ENCODE data around the gene GDF9. TPM values are rescaled to one million over a fixed set of nuclear protein-coding genes. Genes with fewer than 3 reads are reported as not detected.
"Not testable (repeated sequence)": the region's sequence is repeated elsewhere in the genome, so short reads cannot be mapped to it uniquely, and the experiment has no call there.

GDF9 gene
- total RNA-seq, 2 experiments from 2014 or later, result 0.77 to 0.80 TPM

GRCh38 chr5:132867046-132867451 lies 780 bp upstream of the GDF9 start:
- ATAC-seq (ENCODE audit: low read depth) (no peak), DNase-seq (no peak)
- Mint-ChIP-seq H3K27me3 (peaks cover 3% of the 10 kb centered on the region), H3K36me3 (peaks cover 12% of the 10 kb centered on the region), H3K9me3 (no peaks in the 10 kb centered on the region), H3K4me1 (peaks cover 21% of the 10 kb centered on the region), H3K27ac (peak overlapping the region; percentile 100), H3K4me3 (peak overlapping the region; percentile 100)
- POLR2A ChIA-PET, result interaction anchor here (0.6 to 1.7 kb wide), 8 partner anchors 10 to 310 kb away, joined by 3 to 7 read pairs (median 4); partner anchors contain the start of genes HSPA4 and RAD50

GRCh38 chr5:132865668-132866341 lies 464 bp downstream of the GDF9 start:
- peak; percentile 40 for ATAC-seq (ENCODE audit: low read depth)
- H3K4me1 Mint-ChIP-seq, result peaks cover 21% of the 10 kb centered on the region
- H3K4me3 Mint-ChIP-seq, result peak overlapping the region; percentile 100
- peaks cover 6% of the 10 kb centered on the region for H3K27me3 Mint-ChIP-seq
- DNase-seq, result no peak
- H3K9me3 Mint-ChIP-seq, result no peaks in the 10 kb centered on the region
- peak overlapping the region; percentile 100 for H3K27ac Mint-ChIP-seq
- H3K36me3 Mint-ChIP-seq, result peaks cover 12% of the 10 kb centered on the region
- POLR2A ChIA-PET, result interaction anchor here (0.7 to 1.7 kb wide), 11 partner anchors 11 to 408 kb away, joined by 3 to 7 read pairs (median 4); partner anchors contain the start of genes HSPA4 and RAD50

GRCh38 chr5:132860742-132861141 lies 5.5 kb downstream of the GDF9 start:
- Mint-ChIP-seq H3K27ac (no peak overlapping the region), H3K4me1 (peaks cover 5% of the 10 kb centered on the region), H3K36me3 (no peaks in the 10 kb centered on the region), H3K9me3 (no peaks in the 10 kb centered on the region), H3K27me3 (peaks cover 10% of the 10 kb centered on the region), H3K4me3 (no peak overlapping the region)
- DNase-seq (no peak), ATAC-seq (ENCODE audit: low read depth) (no peak)
- POLR2A ChIA-PET, result no interaction called here

- Mint-ChIP-seq H3K9me3 (no peaks in the 10 kb centered on the region), H3K27ac (no peak overlapping the region), H3K4me1 (no peaks in the 10 kb centered on the region), H3K36me3 (no peaks in the 10 kb centered on the region), H3K4me3 (no peak overlapping the region), H3K27me3 (peaks cover 16% of the 10 kb centered on the region)
- no peak for ATAC-seq (ENCODE audit: low read depth)
- POLR2A ChIA-PET, result no interaction called here
- DNase-seq, result no peak
These were observed 6.3 kb downstream of the GDF9 start for GRCh38 chr5:132859889-132860437.

GRCh38 chr5:132856011-132856410 lies 10.3 kb downstream of the GDF9 start:
- Mint-ChIP-seq H3K4me1 (peaks cover 5% of the 10 kb centered on the region), H3K4me3 (no peak overlapping the region), H3K9me3 (no peaks in the 10 kb centered on the region), H3K27me3 (peaks cover 11% of the 10 kb centered on the region), H3K27ac (no peak overlapping the region), H3K36me3 (no peaks in the 10 kb centered on the region)
- POLR2A ChIA-PET, result interaction anchor here (0.6 kb wide), 1 partner anchor 19 kb away, joined by 3 read pairs; no protein-coding TSS in a partner anchor
- no peak for DNase-seq
- ATAC-seq (ENCODE audit: low read depth), result no peak

DNA sequence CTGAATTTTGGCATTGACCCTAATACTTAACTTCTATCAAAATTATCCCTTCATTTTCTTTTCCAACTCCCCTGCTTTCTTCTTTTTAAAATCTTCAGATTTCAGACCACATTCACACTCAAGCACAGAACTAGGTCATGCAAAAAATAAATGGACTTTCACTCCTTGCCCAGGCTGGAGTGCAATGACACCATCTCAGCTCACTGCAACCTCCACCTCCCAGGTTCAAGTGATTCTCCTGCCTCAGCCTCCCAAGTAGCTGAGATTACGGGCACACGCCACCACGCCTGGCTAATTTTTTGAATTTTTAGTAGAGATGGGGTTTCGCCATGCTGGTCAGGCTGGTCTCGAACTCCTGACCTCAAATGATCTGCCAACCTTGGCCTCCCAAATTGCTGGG lies 11.3 kb downstream of the GDF9 start:
- H3K27me3 Mint-ChIP-seq, result peaks cover 14% of the 10 kb centered on the region
- H3K36me3 Mint-ChIP-seq; ATAC-seq (ENCODE audit: low read depth); DNase-seq; H3K9me3 Mint-ChIP-seq; H3K27ac Mint-ChIP-seq; POLR2A ChIA-PET; H3K4me1 Mint-ChIP-seq; H3K4me3 Mint-ChIP-seq: not testable (repeated sequence)

DNA sequence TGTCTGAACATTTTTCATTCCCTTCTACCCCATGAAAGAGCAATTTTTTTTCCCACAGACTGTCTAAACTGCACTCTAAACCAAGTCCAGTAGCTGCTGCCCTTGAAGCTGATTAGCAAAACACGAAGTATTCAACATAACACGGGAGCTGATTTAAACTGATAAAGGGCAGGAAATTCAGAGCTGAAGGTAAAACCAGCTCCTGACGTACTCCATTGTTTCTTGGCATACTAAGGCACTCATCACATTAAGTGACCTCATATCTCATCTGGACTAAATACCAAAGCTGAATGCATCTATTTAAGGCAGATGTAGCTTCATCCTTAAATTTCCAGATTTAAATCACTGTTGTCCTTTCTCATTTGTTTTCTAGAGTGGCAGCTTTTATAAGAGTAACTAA lies 12.0 kb downstream of the GDF9 start:
- POLR2A ChIA-PET, result interaction anchor here (1.0 kb wide), 1 partner anchor 12 kb away, joined by 3 read pairs; the partner anchor contains the start of gene GDF9
- Mint-ChIP-seq H3K4me1 (peaks cover 5% of the 10 kb centered on the region), H3K27me3 (peaks cover 14% of the 10 kb centered on the region), H3K27ac (no peak overlapping the region), H3K9me3 (no peaks in the 10 kb centered on the region), H3K36me3 (no peaks in the 10 kb centered on the region), H3K4me3 (no peak overlapping the region)
- DNase-seq (no peak), ATAC-seq (ENCODE audit: low read depth) (no peak)

GRCh38 chr5:132853790-132854189 lies 12.5 kb downstream of the GDF9 start:
- H3K27me3 Mint-ChIP-seq, result peaks cover 14% of the 10 kb centered on the region
- peaks cover 5% of the 10 kb centered on the region for H3K4me1 Mint-ChIP-seq
- H3K36me3 Mint-ChIP-seq, result no peaks in the 10 kb centered on the region
- no peak overlapping the region for H3K4me3 Mint-ChIP-seq
- POLR2A ChIA-PET, result interaction anchor here (1.0 kb wide), 1 partner anchor 12 kb away, joined by 3 read pairs; the partner anchor contains the start of gene GDF9
- H3K9me3 Mint-ChIP-seq, result no peaks in the 10 kb centered on the region
- H3K27ac Mint-ChIP-seq, result no peak overlapping the region
- ATAC-seq (ENCODE audit: low read depth) (no peak), DNase-seq (no peak)

GRCh38 chr5:132853323-132853722 lies 12.9 kb downstream of the GDF9 start:
- POLR2A ChIA-PET, result interaction anchor here (1.0 kb wide), 1 partner anchor 13 kb away, joined by 3 read pairs; the partner anchor contains the start of gene GDF9
- peaks cover 5% of the 10 kb centered on the region for H3K4me1 Mint-ChIP-seq
- DNase-seq (no peak), ATAC-seq (ENCODE audit: low read depth) (no peak)
- H3K27ac Mint-ChIP-seq, result no peak overlapping the region
- no peaks in the 10 kb centered on the region for H3K36me3 Mint-ChIP-seq
- H3K27me3 Mint-ChIP-seq, result peaks cover 17% of the 10 kb centered on the region
- no peaks in the 10 kb centered on the region for H3K9me3 Mint-ChIP-seq
- no peak overlapping the region for H3K4me3 Mint-ChIP-seq

DNA sequence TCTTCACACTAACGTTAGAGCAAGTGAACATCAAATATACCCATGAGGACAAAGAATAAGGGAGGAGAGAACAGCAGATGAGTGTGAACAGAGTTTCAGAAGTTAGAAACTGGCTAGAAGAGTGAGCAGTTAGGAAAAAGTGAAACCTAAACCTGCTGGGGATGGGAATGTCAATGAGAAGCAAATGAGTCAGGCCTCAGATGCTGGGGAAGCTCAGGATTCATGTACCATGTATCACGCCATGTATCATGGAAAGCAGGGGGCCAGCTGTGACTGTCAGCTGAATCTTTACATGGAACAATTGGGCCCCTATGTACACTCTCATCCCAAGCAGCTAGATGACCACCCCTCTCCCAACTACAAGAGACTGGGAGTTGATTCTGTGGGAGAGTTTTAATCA lies 16.2 kb downstream of the GDF9 start:
- no peak for ATAC-seq (ENCODE audit: low read depth)
- Mint-ChIP-seq H3K4me3 (no peak overlapping the region), H3K27me3 (peaks cover 8% of the 10 kb centered on the region), H3K36me3 (no peaks in the 10 kb centered on the region), H3K4me1 (peaks cover 5% of the 10 kb centered on the region), H3K27ac (no peak overlapping the region), H3K9me3 (no peaks in the 10 kb centered on the region)
- POLR2A ChIA-PET, result no interaction called here
- no peak for DNase-seq

DNA sequence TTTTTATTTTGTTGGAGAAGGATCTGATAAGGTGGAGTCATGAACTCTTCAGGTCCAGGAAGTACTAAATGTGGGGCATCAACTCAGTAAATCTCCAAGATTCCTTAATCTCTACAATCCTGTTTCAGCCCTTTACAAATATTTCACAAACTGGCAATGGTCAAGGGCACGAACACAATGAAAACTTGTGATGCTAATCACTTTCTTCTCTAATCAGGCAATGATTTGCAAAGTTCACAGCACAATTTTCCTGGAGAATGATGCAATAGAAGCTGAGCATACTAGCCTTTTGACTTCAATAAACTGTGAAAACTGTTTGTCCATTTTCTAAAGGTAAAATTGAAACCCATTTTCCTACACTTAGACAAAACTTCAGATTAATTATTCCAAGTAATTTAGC lies 16.9 kb downstream of the GDF9 start:
- POLR2A ChIA-PET, result no interaction called here
- no peak for DNase-seq
- Mint-ChIP-seq H3K27ac (no peak overlapping the region), H3K36me3 (no peaks in the 10 kb centered on the region), H3K27me3 (peaks cover 8% of the 10 kb centered on the region), H3K9me3 (no peaks in the 10 kb centered on the region), H3K4me1 (peaks cover 5% of the 10 kb centered on the region), H3K4me3 (no peak overlapping the region)
- ATAC-seq (ENCODE audit: low read depth), result no peak

- Mint-ChIP-seq H3K27me3 (peaks cover 8% of the 10 kb centered on the region), H3K27ac (no peak overlapping the region), H3K36me3 (no peaks in the 10 kb centered on the region), H3K4me1 (no peaks in the 10 kb centered on the region), H3K9me3 (no peaks in the 10 kb centered on the region), H3K4me3 (no peak overlapping the region)
- ATAC-seq (ENCODE audit: low read depth), result no peak
- POLR2A ChIA-PET, result no interaction called here
- no peak for DNase-seq
These were observed 18.0 kb downstream of the GDF9 start for GRCh38 chr5:132848270-132848669.

DNA sequence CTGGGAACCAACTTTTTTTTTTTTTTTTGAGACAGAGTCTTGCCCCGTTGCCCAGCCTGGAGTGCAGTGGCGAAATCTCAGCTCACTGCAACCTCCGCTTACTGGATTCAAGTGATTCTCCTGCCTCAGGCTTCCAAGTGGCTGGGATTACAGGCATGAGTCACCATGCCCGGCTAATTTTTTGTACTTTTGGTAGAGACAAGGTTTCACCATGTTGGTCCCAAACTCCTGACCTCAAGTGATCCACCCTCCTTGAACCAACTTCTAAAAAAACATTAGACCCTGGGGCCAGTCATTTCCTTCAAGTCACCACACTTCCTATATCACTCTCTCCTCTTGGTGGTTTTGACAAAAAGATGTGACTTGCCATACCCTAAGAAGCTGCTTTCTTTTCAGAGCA lies 25.0 kb downstream of the GDF9 start:
- no peak overlapping the region for H3K4me3 Mint-ChIP-seq
- no peaks in the 10 kb centered on the region for H3K27me3 Mint-ChIP-seq
- DNase-seq (no peak), ATAC-seq (ENCODE audit: low read depth) (peak; percentile 47)
- H3K9me3 Mint-ChIP-seq, result no peaks in the 10 kb centered on the region
- no peak overlapping the region for H3K27ac Mint-ChIP-seq
- H3K36me3 Mint-ChIP-seq, result no peaks in the 10 kb centered on the region
- no peaks in the 10 kb centered on the region for H3K4me1 Mint-ChIP-seq
- POLR2A ChIA-PET, result interaction anchor here (0.6 to 1.2 kb wide), 2 partner anchors 16 to 24 kb away, joined by 3 to 5 read pairs; no protein-coding TSS in a partner anchor

DNA sequence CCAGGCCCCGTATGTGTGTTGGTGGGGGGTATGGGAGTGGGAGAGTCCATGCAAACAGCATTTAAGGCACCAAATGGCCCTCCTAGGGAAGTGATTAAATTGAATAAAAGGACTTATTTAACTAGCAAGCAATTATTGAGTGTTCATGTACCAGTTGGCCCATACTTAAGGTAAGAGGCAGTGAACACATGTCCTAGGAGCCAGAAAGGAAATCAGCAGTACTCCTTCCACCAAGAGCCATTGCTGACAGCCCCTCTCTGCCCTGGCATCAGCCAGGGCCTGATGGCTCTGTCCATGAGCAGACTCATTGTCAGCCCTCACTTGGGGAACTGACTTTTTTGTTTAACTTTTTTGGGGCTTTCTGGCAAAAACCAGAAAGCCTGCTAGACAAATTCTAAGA lies 25.4 kb downstream of the GDF9 start:
- Mint-ChIP-seq H3K27ac (no peak overlapping the region), H3K36me3 (no peaks in the 10 kb centered on the region), H3K4me1 (no peaks in the 10 kb centered on the region), H3K4me3 (no peak overlapping the region), H3K27me3 (no peaks in the 10 kb centered on the region), H3K9me3 (no peaks in the 10 kb centered on the region)
- DNase-seq (no peak), ATAC-seq (ENCODE audit: low read depth) (no peak)
- POLR2A ChIA-PET, result interaction anchor here (0.6 to 1.2 kb wide), 2 partner anchors 17 to 25 kb away, joined by 3 to 5 read pairs; no protein-coding TSS in a partner anchor
